GM21447 (cell line): Measurements from ENCODE around the gene OCRL.
A peak's percentile ranks its signal among the peaks of the same experiment; 100 is the strongest.

ENCODE experiments used
- ATAC-seq: cut with Tn5 transposase; IDR thresholded peaks from one replicate; pipeline ENCODE4 v1.9.1; 2021; ENCODE audit not compliant: unreplicated experiment

Gene OCRL

DNA sequence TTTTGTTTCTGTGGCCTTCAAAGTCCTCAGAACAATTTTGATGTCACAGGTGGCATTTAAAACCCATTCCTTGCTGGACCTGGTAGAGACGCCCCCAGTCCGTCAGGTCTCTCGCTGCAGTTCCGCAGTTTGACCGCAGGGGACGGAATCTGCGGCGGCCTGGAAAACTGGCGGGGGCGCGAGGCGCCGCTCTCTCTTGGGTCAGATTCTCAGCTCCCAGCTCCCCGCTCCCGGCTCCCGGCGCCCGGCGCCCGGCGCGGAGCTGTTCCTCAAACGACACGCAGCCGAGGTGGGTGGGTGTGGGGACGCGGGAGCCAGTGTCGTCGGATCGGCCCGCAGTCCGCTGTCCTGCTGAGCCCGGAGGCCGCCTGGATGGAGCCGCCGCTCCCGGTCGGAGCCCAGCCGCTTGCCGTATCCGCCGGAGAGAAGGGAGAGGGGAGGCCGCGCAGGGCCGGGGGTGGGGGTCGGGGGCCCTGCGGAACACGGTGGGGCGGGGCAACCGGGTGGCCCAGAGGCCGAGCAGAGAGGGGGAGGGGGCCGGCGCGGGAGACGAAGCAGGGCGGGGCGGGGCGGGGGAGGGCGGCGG, at the start of gene OCRL:
OCRL (plus strand) TSS at position 192 of the 586 bp plus-strand sequence; CDS start at position 373, 181 bp downstream.
- ATAC-seq: peak; percentile 98

DNA sequence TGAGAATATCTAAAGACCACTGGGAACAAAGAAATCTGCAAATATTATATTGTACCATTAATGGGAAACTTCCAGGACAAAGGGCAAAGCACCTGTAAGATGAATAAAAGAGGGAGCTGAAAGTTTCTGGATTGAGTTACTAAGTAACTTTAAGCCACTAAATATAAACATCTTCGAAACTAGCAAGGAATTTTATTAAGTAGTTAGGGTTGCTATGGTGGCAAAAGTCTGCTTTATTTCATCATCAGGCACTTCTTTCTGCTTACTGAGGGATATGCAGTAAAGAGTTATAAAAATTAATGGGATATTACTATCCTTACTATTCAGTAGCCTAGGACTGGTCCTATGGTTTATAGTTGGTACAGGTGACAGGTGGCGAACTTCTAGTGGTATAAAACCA, 49.7 kb upstream of the OCRL start:
- ATAC-seq: no peak

DNA sequence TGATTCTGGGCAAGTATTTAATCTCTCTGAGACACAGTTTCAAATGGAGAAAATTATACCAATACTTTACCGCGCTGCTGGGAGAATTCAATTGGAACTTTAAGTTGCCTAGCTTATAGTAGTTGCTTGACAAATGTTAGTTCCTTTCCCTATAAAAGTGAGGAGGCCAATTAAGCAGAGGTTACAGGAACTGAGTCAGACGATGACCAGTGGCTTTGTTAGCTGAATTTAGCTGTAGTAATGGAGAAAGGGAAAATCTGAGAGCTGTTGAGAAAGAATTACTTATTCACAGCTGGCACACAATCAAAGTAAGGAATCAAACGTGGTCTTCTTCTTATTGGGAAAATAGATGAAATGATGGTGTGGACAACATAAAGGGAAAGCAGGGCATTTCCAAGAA, 46.4 kb upstream of the OCRL start:
- ATAC-seq: no peak

DNA sequence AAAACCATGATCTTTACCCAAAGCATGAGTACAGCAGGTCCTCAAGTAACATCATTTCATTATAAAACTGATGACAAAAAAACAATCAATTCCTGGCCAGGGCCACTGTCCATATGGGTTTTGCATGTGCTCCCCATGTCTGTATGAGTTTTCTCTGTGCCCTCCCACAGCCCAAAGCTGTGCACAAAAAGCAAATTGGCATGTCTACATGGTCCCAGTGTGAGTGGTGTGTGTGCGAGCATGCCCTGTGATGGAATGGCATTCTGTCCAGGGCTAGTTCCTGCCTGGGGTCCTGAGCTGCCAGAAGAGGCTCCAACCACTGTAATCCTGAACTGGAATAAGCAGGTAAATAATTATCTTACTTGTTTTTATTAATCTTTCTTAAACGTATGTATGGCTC, 45.2 kb upstream of the OCRL start:
- no peak for ATAC-seq

DNA sequence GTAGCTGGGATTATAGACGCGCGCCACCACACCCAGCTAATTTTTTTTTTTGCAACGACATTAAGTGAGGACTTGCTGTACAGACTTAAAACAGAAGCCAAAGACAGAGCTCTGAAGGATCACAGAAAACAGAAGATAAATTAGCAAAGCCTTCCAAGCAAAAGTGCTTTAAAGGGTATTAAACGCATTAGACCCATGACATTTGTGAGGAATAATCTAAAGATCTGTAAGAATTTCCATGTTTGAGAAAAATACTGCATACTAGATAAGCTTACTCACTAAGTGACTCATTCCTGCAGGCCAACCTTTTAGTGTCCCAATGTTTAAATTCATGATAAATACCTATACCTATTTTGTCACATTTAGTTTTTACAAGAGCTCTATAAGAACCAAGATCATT, 44.2 kb upstream of the OCRL start:
- ATAC-seq: no peak

DNA sequence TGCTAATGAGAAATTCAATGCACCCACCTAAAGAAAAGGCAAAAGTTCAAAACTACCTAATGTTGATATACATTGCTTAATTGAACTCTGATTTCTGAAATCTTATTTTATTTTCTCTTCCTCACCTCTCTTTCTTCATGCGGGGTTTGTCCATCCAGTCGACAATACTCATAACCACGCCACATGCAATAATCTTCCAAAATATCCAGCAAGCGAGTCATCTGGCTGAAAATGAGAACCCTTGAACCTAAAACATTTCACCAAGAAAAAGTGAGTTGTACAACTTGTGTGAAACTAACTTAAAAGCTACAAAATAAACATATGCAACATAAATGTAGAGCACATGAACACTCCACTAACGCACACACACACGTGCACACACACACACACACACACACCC, 43.4 kb upstream of the OCRL start:
- ATAC-seq: no peak

GRCh38 chrX:129497146-129497843, 42.8 kb upstream of the OCRL start:
- ATAC-seq: no peak

DNA sequence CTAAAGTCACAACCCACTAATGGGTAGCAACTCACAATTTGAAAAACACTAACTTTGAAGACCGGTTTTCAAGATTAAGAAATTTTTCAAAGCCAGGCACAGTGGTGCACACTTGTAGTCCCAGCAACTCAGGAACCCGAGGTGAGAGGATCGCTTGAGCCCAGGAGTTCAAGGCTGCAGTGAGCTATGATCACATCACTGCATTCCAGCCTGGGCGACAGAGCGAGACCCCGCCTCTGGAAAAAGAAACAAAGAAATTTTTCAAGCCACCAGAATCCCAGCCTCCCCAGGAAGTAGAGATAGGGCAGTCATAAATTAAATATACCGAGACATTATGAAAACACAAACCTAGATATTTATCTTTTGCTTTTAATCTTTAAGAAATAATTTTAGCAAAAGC, 29.7 kb upstream of the OCRL start:
- no peak for ATAC-seq

DNA sequence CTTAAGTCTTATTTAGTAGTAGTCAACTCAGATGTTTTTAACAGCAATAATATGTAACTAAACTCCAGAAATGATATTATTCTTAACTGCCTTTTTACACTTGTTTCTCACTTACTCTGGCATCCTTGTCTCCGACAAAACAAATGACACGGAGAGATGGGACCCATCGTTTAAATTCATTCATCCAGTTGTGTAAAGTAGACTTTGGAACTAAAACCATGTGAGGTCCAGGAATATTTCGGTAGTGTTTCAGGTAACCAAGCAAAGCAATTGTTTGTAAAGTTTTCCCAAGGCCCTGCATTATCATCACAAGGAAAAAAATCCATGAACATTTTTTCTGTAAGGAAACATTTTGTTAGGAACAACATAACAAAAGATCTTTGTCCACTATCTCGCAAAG, 28.4 kb upstream of the OCRL start:
- no peak for ATAC-seq

DNA sequence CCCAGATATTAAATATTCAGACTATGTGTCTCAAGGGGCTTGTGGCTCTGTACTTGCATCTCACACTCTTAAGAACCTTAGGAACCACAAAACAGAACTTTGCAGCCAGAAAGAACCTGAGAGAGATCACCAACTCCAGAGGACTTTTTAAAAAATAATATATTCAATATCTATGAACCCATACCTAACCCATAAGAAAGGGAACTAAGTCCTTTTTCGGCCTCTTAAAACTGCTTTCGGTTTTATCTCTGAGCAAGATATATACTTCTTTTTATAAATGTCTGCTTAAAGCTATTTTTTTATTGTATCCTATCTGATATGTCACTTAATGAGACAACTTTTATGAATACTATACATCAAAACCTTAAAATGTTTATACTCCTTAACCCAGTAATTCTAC, 27.6 kb upstream of the OCRL start:
- no peak for ATAC-seq

GRCh38 chrX:129516402-129516801, 23.7 kb upstream of the OCRL start:
- no peak for ATAC-seq

GRCh38 chrX:129520151-129520550, 19.9 kb upstream of the OCRL start:
- ATAC-seq: no peak

DNA sequence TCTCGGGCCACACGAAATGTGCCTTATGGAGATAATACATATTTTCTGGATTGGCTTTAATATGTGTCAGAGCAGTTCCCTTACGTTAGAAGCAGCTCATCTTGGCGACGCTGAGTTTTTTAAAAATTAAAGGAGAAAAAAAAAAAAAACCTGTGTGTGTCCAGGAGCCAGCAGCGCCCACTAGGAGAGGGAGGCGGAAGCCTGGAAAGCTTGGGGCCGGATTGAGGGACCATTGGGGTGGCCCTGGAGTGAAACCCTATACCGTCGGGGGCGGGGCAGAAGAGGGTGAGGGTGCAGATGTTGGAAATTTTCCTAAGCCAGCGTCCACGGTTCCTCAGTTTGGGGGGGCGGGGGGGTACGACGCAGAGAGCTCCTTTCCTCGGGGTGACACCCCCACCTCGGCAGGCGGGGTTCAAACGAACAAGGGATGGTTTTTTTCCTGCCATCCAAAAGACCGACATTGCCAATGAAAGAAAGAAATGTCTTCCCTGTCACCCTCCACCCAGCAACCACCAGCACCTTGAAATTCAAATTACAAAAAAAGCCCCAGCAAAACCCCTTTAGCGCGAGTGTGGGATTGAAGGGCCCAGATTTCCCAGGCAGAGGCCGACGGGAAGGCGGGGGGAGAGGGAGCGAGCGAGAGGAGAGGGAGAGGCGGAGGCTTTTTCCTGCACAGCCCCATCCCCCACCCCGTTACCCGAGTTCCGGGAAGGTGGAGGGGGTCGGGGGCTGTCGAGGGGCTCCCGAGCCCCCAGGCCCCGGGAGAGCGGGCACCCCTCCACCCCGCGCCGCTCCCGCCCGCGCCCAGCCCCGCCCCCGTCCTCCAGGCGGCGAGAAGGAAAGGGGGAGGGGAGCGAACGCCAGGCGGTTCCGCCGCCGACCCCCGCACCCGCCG, 17.6 kb upstream of the OCRL start:
- no peak for ATAC-seq

DNA sequence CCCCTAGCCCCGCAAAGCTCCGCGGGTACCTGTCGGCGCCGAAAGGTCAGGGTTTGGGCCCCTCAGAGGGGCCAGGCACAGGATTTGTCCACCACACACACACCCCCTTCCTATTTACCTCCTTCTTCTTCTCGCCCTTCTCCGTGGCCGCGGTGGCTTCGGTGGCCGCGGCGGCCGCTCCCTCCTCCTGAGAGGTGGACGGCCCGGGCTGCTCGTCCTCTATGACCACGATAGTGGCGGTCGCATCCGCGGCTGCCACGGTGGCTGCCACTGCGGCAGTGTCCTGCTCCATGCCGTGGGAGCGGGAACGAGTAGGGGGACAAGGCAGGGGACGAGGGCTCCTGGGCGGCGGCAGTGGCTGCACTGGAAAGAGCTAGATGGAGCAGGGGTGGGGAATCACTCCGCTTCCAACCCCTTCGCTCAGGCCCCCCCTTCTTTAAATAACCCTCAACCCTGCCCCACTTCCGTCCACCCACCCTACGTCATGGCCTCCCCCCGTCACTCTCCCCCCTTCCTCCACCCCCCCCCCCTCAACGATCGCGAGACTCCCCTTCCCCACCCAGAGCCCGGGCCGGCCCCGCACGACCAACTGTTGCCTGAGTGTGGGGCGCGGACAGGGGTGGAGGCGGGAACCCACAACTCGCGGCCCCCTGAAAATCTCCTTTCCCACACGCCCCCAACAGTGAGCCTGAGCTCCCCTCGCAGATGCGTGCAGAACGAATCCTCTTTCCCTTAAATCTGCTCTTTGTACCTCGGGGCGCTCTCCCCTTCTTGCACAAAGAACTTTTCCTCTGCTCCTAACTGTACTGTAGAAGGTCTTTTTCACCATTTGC, 16.8 kb upstream of the OCRL start, which contains the start of gene SMARCA1:
SMARCA1 (minus strand) TSS at position 412 of the 833 bp plus-strand sequence; CDS start at position 292, 120 bp downstream.
- ATAC-seq: no peak

DNA sequence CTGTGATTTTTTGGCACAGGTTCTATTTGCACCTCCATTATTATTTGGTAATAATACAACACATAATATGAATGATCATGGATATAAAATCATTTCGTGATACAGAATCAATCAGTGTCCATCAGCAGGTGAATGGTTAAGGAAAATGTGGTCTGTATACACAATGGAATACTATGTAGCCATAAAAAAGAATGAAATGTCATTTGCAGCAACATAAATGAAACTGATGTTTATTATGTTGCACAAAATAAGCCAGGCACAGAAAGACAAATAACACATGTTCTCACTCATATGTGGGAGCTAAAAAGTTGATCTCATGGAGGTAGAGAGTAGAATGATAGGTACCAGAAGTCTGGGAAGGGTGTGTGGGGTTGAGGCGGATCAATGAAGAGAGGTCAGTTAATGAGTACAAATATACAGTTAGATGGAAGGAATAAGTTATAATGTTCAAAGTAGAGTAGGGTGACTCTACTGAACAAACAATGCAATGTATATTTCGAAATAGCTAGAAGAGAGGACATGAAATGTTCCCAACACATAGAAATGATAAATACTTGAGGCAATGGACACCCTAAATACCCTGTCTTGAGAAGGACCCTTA, 15.7 kb upstream of the OCRL start:
- no peak for ATAC-seq

DNA sequence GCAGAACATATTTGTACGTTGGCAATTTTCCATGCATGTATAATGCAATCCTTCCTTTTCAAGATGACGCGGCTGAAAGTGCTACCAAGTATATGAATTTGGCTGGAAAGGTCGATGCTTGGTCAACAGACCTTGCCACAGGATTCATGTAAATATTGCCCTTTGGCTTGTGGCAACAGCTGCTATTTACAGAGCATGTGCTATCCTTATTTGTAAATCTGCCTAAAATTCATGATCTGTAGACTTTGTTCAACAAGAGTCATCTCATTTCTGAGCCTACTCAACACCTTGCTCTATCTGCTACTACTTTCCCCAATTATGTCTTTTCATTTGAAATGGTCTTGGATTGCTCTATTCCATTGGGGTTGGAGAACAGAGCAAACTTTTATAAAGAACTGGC, 14.9 kb upstream of the OCRL start:
- ATAC-seq: no peak

GRCh38 chrX:129525896-129526295, 14.2 kb upstream of the OCRL start:
- no peak for ATAC-seq

DNA sequence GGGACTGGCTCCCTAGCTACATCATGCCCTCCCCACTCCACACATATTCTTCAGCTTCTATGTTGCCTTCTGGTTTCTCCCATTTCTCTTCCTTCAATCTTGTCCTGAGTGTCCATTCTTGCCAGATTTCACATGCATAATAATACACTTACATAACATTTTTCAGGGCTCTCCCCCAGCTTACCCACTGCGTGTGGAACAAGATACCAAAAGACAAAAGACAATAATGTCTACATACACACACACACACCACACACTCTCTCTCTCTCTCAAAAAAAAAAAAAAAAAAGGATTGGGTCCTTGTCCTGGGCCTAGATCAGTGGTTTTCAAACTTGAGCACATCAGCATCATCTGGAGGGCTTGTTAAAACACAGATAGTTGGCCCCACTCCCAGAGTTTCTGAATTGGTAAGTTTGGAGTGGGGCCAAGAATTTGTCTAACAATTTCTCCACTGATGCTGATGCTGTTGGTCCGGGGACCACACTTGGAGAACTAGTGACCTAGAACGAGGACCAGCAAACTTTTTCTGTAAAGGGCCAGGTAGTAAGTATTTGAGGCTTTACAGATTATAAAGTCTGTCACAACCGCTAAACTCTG, 10.3 kb upstream of the OCRL start:
- ATAC-seq: no peak

- ATAC-seq: no peak
Measured at GRCh38 chrX:129530410-129530809, 9.6 kb upstream of the OCRL start.

DNA sequence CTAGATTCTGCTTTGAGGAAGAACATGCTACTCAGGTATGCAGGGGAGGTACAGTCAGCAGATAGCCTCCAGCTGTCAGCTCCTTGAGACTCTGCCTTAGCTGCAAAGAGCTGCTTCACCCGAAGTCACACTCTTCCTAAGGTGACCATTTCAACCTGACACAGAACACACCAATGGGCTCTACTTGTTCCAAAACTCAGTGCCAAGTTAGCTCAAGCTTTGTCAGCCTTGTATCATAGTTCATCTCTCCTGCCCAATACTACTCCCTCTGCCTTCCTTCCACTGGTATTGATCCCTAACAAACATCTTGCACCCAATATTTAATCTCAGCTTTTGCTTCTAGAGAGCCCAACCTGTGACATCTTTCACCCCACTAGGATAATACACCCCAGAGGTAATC, 8.9 kb upstream of the OCRL start:
- no peak for ATAC-seq
